ENCODE measurements around the gene GPATCH2L.

The GPATCH2L gene

GRCh38 chr14:76257842-76258397 is 106.2 kb downstream of the GPATCH2L start:
- DNase-seq (ENCODE audit: low spot score), result no peak

GRCh38 chr14:76259029-76259735 is 107.5 kb downstream of the GPATCH2L start:
- no peak for DNase-seq (ENCODE audit: low spot score)

GRCh38 chr14:76260749-76261148 is 109.0 kb downstream of the GPATCH2L start:
- no peak for DNase-seq (ENCODE audit: low spot score)

GRCh38 chr14:76261371-76261811 is 109.7 kb downstream of the GPATCH2L start:
- no peak for DNase-seq (ENCODE audit: low spot score)

- no peak for DNase-seq (ENCODE audit: low spot score)
These were observed 110.9 kb downstream of the GPATCH2L start for GRCh38 chr14:76262641-76263040.
